ENCODE data around the gene RAB29.
"Not testable (repeated sequence)": the region's sequence is repeated elsewhere in the genome, so short reads cannot be mapped to it uniquely, and the experiment has no call there.

RAB29 gene

GRCh38 chr1:205775015-205775716, at the start of gene RAB29:
RAB29 (minus strand) TSS chr1:205775482; CDS start chr1:205774956, 526 bp downstream.
- no peak for TF ChIP-seq CTCF (IDR thresholded peaks at IDR 0.05; ENCODE audit: extremely low read depth, missing control alignments)
- DNase-seq (ENCODE audit: low spot score): peak; percentile 81

- TF ChIP-seq CTCF (IDR thresholded peaks at IDR 0.05; ENCODE audit: extremely low read depth, missing control alignments): no peak
- no peak for DNase-seq (ENCODE audit: low spot score)
These were observed 48.9 kb upstream of the RAB29 start for GRCh38 chr1:205824180-205824579.

GRCh38 chr1:205823260-205823659, 48.0 kb upstream of the RAB29 start:
- DNase-seq (ENCODE audit: low spot score): not testable (repeated sequence)

- no peak for DNase-seq (ENCODE audit: low spot score)
- no peak for TF ChIP-seq CTCF (IDR thresholded peaks at IDR 0.05; ENCODE audit: extremely low read depth, missing control alignments)
These were observed 47.1 kb upstream of the RAB29 start for GRCh38 chr1:205822397-205822796.

GRCh38 chr1:205817988-205818387, 42.7 kb upstream of the RAB29 start:
- no peak for DNase-seq (ENCODE audit: low spot score)
- no peak for TF ChIP-seq CTCF (IDR thresholded peaks at IDR 0.05; ENCODE audit: extremely low read depth, missing control alignments)

- DNase-seq (ENCODE audit: low spot score): no peak
- no peak for TF ChIP-seq CTCF (IDR thresholded peaks at IDR 0.05; ENCODE audit: extremely low read depth, missing control alignments)
These were observed 42.1 kb upstream of the RAB29 start for GRCh38 chr1:205817364-205817763.

GRCh38 chr1:205813755-205814058, 38.4 kb upstream of the RAB29 start:
- no peak for TF ChIP-seq CTCF (IDR thresholded peaks at IDR 0.05; ENCODE audit: extremely low read depth, missing control alignments)
- DNase-seq (ENCODE audit: low spot score): no peak

Measured in GM20000 (cell line).